Measurements from ENCODE around the gene GTF3C2.
"Not testable (repeated sequence)": the region's sequence is repeated elsewhere in the genome, so short reads cannot be mapped to it uniquely, and the experiment has no call there.

The GTF3C2 gene

DNA sequence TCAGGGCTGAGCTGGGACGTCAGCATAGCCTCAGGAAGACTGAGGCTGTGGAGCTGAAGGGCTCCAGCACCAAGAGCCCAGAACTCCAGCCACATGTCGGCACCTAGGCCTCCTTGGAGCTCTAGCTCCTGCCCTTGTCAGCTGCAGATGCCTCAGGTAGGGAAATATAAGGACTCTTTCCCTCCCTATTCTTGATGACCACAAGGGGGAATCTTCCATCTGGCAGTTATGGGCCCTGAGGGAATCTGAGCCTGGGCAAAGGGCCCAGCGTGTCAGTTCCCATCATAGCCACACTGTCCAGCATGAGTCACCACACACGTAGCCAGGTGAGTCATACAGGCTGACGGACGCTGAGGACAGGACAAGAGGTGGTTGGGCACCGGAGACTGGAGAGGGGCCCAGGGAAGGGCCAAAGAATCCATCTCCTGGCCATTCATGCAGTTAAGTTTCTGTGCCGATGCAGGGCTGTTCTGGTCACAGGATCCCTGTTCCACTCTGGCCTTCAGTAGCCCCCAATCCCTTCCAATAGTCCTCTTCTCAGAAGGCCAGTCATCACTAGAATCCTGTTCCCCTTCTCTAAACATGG lies 35.5 kb downstream of the GTF3C2 start:
- DNase-seq (ENCODE audit: low read depth) = no peak

DNA sequence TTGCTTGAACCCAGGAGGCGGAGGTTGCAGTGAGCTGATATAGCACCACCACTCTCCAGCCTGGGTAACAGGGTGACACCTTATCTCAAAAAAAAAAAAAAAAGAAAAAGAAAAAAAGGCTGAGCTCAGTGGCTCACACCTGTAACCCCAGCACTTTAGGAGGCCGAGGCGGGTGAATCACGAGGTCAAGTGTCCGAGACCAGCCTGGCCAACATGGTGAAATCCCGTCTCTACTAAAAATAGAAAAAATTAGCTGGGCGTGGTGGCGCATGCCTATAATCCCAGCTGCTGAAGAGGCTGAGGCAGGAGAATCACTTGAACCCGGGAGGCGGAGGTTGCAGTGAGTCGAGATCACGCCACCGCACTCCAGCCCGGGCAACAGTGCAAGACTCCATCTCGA lies 36.7 kb downstream of the GTF3C2 start:
- DNase-seq (ENCODE audit: low read depth) = not testable (repeated sequence)

DNA sequence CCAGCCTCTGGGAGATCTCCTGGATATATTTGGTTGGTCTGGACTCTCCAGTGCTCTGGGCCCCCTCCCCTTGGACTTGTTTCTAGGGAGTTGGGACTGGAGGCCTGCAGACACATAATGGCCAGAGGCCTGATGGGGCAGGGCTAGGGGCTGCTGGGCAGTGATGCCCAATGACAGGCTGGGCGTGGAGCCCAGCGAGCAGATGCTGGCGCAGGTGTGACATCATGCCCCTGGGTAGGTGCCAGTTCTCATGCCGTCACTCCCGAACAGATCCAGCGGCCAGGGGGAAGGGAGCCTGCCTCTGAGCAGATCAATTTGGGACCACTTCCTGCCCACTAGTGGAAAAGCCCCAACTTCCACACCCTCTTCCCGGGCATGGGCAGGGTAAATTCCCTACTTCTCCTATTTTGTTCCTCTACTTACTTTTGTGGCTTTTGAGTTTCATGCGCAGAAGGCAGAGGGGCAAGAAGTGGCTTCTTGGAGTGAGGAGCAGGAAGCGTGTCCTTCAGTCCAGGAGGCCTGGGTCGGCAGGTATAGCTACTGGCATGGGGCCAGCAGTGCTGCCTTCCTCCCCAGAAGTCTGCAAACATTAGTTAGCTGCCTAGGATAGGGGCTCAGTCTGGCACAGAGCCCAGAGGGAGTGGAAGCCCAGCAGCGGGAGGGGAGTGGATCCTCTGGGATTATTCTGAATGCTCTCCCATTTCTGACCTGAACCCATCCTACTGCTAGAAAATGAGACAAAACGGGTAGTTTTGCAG lies 39.7 kb downstream of the GTF3C2 start:
- no peak for DNase-seq (ENCODE audit: low read depth)

DNA sequence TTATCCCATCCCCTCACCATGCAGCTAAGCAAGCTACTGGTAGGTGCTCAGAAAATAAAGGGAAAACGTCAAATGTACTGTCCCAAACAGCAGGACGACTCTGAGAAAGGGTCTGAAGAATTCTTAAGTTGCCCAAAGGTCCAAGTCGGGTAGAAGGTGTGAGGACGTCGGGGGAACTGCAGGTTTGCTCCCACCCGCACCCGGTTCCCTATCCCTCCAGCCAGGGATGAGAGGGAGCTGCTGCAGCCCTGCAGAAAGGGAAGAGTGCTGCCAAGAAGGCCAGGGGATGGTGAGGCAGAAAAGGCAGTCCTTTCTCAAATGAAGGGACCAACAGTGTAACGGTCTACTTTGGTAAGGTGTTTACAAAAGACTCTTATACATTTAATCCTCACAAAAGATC lies 41.4 kb downstream of the GTF3C2 start:
- no peak for DNase-seq (ENCODE audit: low read depth)

DNA sequence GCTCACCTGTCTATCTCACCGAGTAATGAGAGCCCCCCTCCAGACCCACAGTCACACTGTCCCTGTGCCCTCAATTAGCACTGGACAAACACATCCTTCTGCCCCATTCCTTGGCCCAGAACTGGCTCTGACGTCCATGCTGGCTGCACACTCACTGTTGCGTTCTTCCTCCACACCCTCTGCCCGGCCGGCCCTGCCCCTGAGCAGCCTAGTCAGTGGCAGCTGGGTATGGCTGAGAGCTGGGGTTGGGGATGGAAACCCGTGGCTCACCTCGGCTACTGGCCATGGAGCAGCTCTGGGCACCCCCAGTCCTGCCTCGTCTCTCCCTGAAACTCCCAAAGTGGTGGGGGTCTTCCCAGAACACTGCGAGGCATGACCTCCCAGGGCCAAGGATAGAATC lies 41.9 kb downstream of the GTF3C2 start:
- DNase-seq (ENCODE audit: low read depth) = no peak

DNA sequence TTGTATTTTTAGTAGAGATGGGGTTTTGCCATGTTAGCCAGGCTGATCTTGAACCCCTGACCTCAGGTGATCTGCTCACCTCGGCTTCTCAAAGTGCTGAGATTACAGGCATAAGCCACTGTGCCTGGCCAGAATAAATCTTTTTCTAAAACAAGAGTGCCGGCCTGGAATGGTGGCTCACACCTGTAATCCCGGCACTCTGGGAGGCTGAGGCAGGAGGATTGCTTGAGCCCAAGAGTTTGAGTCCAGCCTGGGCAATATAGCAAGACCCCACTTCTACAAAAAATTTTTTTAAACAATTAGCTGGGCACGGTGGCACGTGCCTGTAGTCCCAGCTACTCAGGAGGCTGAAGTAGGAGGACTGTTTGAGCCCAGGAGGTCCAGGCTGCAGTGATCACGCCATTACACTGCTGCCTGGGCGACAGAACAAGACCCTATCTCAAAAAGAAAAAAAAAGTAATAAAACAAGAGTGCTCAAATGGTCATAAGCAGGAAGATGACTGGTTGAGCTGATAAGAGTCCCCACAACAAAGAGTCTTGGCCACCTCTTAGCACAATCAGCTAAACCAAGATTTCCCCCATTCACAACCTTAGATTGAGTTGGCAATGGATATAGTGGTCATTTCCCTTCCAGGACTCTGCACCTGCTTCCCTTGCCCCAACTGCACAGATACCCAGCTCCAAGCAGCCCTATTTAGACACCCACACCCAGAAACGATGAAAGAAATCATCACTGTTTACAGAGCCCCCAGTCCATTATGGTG lies 42.5 kb downstream of the GTF3C2 start:
- no peak for DNase-seq (ENCODE audit: low read depth)

DNA sequence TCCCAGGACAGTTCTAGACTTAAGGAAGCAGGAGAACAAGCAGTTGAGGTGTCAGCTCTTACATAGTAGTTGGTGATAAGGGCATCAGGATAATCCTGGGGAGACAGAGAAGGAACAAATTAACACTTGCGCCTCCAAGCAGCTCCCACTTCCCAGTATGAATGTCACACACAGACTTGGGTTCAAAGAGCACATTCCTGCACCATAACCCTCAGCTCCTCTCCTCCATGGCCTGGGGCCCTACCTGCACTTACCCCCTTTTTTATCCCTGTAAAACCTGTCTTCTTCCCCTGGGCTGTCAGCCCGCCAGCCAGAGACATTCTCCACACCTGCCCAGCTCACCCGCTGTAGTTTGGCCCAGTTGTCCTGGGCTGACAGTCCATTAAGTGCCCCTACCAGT lies 44.4 kb downstream of the GTF3C2 start:
- no peak for DNase-seq (ENCODE audit: low read depth)

DNA sequence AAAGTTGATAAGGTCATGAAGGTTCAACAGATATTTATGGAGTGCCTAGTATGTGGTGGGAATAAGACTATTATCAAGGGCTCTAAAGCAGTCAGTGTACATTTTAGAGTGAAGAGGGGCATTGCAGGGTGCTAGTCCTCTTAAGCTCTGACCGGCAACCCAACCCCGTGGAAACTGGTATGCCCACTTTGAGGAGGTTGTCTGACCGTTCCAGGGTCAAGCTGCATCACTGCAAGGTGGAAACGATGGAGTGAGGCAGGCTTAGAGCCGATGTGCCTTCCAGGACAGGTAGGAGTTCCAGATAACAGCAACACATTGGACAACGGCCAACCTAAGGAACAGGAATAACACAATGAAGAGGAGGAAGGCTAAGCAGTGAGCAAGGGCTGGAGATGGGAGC lies 46.9 kb downstream of the GTF3C2 start:
- DNase-seq (ENCODE audit: low read depth) = no peak

DNA sequence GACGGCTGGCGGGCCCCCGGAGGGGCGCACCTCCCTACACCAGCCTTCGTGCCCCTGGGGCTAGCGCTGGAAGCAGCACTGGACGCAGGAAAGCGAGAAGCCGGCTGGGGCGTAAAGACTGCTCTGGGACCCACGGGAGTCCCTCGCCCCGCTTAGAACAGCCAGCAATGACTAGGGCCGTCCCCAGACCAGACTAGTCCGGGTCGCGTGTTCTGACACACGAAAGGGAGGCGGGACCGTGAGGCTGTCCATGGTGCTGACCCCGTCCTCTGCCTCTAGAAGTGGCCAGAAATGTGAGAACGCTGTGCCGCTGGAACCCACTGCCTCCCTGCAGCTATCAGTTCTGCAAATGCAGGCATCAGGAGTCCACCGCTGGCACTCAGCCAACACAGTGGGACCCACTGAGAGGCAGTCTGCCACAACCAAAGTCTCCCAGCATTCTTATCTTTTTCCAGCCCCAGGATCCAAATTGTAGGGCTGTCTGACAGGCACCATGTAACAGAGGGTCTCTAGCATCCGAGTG lies 48.1 kb downstream of the GTF3C2 start, which contains the start of gene UCN:
TSS of gene UCN (minus strand) at position 87 of the 523 bp plus-strand sequence. CDS start 550 bp downstream, outside the sequence.
- DNase-seq (ENCODE audit: low read depth) = no peak

DNA sequence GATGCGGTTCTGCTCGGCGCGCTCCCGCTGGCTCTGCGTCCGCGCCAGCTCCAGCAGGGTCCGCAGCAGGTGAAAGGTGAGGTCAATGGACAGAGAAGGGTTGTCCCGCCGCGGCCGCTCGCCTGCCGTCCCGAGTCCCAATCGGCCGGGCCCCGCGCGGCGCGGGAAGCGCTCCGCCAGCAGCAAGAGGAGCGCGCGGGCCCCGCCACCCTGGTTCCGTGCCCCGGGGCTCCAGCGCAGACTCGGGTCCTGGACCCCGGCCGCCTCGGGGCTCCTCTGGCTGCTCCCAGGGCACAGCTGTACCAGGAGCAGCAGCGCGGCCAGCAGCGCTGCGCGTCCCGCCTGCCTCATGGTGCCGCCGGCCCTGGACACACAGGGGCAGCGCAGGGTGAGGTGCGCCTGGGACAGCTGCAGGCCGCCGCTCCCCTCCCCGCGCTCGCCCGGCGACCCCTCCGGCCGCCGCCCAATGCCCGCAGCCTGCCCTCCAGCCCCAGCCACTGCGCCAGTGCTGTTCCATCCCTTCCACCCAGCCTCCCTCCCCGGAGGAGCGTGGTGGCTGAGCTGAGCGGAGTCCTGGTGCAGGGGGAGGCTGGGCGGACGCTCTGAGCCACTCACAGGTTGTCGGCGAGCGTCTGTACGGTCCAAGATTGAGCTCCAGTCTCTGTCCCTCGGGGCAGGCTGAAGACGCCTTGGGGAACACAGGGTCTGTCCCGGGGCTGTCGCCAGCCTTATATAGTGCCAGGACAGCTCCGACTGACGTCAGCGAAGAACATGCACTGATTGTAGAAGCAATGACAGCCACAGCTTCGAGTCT lies 48.8 kb downstream of the GTF3C2 start:
- DNase-seq (ENCODE audit: low read depth) = no peak

DNA sequence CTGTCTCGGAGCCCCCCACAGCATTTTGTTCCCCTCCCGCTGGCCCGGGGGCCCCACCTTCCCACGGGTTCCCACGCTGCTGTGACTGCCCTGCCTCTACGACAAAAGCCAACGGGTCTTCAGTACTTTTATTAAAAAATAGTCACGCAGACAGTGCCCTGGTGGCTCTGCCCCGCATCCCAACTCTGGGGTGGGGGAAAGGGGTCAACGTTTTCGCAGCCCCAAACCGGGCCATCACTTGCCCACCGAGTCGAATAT lies 49.3 kb downstream of the GTF3C2 start:
- DNase-seq (ENCODE audit: low read depth) = no peak

DNA sequence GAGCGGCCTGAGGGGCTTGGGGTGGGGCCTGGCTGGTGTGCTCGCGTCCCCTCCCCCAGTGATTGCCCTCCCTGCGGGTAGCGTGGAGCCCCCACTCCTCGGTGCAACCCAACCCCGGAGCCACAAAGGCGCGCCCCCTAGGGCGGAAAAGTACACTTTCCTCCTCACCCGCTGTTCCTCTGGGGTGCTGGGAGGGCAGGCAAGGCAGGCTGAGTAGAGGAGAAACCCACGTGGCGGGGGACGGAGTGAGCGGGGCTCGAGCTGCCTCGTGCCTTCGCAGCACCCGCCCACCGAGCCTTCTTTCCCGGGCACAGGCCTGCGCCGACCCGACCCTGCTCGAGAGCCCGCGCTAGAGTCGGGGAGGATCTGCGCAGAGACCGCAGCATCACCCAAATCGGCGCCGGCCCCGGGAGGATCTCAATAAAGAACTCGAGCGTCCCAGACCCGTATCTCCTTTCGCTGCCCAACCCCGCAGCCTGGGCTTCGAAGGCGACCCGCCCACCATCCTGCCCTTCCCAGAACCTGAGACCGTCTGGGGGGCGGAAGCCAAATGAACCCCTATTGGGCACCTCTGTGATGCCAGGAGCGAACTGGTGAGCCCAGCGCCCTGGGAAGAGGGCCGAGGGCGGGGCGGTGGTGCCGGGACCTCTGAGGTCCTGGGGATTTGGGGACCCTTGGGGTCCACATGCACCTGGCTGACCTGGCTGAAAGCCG lies 49.8 kb downstream of the GTF3C2 start:
- DNase-seq (ENCODE audit: low read depth) = no peak

DNA sequence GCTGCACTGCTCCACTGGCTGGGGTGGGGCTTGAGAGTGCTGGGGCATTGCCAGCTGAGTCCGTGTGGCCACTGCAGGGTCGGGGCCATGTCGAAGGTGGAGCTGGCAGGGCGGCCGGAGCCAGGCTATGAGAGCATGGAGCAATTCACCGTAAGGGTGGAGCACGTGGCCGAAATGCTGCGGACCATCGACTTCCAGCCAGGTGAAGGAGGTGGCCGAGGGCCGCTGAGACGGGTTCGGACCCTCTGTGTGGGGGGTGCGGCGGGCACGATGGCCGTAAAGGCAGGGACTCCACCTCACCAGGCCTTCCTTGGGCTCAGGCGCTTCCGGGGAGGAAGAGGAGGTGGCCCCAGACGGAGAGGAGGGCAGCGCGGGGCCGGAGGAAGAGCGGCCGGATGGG lies 50.4 kb downstream of the GTF3C2 start:
- DNase-seq (ENCODE audit: low read depth) = no peak

DNA sequence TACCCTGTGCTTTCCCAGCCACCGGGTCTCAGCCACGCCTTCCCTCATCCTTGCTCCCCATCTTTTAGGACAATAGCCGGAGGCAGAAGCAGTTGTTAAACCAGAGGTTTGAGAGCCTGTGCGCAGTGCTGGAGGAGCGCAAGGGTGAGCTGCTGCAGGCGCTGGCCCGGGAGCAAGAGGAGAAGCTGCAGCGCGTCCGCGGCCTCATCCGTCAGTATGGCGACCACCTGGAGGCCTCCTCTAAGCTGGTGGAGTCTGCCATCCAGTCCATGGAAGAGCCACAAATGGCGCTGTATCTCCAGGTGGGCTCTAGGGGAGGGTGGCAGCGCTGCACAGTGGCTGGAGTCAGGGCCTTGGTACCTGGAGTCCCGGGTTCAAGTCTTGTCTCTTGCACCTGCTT lies 51.0 kb downstream of the GTF3C2 start:
- no peak for DNase-seq (ENCODE audit: low read depth)

DNA sequence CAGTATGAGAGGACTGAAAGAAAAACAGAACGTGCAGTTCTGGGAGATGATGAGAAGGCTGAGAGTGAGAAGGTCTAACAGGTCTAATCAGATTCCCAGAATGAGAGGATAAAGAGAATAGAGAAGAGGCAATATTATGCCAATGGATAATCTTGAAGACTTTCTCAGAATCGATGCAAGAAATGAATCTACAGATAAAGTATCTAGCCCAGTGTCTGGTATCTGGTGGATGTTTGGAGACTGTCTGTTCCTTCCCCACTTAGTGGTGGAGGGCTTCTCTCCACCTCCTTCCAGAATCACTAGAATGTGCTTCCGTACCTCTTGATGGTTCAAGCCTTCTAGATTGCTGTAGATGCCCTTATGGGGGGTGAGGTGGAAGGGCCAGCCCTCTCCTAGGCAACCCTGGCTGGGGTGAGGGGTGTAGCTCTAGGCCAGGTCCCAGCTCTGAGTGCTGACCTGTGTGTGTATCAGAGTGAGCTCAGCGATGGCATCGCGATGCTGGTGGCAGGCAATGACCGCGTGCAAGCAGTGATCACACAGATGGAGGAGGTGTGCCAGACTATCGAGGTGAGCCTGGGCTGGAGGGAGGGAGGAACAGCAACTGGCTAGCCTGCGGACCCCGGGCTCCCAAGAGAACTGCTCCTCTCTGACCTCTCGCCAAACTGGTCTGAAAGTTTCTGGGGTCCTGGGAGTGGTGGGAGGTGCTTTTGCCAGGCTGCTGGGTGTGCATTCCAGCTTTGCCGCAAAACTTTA lies 51.9 kb downstream of the GTF3C2 start:
- no peak for DNase-seq (ENCODE audit: low read depth)

DNA sequence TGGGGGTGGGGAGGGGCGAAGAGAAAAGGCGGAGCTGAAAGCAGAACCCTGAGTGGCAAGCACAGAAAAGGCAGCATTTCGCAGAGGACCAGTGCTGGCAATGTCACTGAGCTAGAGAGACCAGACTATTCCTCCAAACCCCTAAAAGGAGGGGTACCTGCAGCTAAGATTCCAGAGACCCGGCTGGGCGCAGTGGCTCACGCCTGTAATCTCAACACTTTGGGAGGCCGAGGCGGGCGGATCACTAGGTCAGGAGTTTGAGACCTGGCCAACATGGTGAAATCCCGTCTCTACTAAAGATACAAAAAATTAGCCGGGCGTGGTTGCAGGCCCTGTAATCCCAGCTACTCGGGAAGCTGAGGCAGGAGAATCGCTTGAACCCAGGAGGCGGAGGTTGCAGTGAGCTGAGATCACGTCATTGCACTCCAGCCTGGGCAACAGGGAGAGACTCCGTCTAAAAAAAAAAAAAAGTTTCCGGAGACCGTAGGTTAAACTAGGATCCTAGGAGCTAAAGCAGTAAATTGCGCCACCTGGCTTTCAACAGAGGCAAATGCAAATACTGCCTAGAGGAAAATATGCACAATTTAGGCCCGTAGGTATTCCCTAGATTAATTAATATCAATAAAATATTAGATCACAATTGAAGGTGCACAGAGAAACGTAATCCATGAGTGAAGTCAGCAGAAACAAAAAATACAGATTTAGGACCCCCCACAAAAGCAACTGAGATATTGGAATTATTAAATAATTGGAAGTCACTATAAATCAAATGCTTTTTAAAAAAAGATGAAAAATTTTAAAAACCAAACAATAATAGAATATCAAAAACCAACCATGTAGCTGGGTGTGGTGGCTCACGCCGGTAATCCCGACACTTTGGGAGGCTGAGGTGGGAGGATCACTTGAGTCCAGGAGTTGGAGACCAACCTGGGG lies 53.2 kb downstream of the GTF3C2 start:
- peak; percentile 17 for DNase-seq (ENCODE audit: low read depth)

DNA sequence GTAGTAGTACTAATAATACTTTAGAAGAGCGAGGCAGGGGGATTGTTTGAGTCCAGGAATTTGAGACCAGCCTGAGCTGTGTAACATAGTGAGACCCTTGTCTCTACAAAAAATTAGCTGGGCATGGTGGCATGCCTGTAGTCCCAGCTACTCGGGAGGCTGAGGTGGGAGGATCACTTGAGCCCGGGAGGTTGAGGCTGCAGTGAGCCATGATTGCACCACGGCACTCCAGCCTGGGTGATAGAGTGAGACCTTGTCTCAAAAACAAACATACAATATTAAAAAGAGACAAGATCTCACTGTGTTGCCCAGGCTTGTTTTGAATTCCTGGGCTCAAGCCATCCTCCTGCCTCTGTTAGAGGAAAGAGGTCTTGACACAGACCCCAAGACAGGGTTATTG lies 56.0 kb downstream of the GTF3C2 start:
- not testable (repeated sequence) for DNase-seq (ENCODE audit: low read depth)

DNA sequence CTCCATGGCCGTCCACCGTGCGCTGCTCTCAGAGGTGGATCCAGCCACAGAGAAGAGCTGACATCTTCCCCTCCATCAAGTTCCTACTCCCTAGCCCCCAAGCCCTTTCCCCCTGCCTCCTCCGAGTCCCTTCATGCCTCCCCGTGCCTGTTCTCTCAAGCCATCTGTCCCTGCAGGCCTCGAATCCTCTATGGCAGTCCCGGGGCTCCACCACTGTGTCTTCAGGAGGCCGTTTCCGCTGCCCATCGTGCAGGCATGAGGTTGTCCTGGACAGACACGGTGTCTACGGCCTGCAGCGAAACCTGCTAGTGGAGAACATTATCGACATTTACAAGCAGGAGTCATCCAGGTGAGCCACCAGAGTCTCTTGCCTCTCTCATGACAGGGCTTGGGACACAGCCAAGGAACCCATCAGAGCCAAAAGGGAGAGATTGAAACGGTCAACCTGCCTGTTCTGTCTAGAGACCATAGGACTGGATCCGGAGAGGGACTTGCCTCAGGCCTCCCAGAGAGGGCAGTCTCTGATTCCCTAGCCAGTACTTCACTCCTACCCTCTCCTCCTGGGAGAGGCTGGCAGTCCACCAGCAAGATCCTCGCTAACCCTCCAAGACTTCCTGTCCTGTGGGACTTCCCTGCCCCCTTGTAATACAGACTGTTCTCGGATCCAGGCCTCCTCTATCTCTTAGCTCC lies 58.0 kb downstream of the GTF3C2 start:
- DNase-seq (ENCODE audit: low read depth) = no peak

DNA sequence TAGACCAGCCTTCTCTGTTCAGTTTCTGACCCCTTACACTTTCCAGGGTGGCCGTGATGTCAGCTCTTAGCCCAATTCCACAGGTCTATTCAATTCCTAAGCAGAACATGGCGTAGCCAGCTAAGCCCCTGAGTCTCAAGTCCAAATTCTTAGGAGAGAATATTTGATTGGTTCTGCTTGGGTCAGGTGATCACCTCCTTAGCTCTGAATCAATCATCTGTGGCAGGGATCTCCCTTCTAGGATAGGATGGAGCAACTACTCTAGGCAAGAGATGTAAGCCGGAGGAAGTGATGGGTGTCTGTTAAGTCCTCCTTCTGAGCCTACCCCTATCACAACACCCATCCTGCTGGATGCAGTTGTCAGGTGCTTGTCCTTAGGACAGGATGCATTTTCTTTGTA lies 59.4 kb downstream of the GTF3C2 start:
- no peak for DNase-seq (ENCODE audit: low read depth)
